ENCODE measurements around the gene VAPA.

- TF ChIP-seq RBM39 (optimal IDR thresholded peaks at IDR 0.05; ENCODE audit: low read depth, low read length) (no peak), SOX6 (IDR thresholded peaks at IDR 0.05) (no peak), ZNF589 (CRISPR knock-in tag; IDR thresholded peaks at IDR 0.05; ENCODE audit: low read depth) (no peak), RNF2 (IDR thresholded peaks at IDR 0.05) (no peak), DPF2 (IDR thresholded peaks at IDR 0.05) (0 out of 2 replicates have a peak, but pooled peaks have one; percentile 21), POLR2A (conservative IDR thresholded peaks at IDR 0.05) (no peak), MAFF (IDR thresholded peaks at IDR 0.05; ENCODE audit: low read length) (no peak), DDX20 (tag; IDR thresholded peaks at IDR 0.05; ENCODE audit: low read depth) (no peak), RFX5 (IDR thresholded peaks at IDR 0.05; ENCODE audit: low read depth, low read length) (no peak), E2F4 (CRISPR knock-in tag; IDR thresholded peaks at IDR 0.05; ENCODE audit: low read depth) (no peak), ZFP91 (CRISPR knock-in tag; IDR thresholded peaks at IDR 0.05) (no peak), CTCF (IDR thresholded peaks at IDR 0.05 in 2 of 3, conservative IDR thresholded peaks at IDR 0.05 in 1 of 3; ENCODE audit: insufficient read depth in 2 of 3, low read depth in 1 of 3, low read length in 3 of 3) (no peak)
These were observed 16.6 kb downstream of the VAPA start for GRCh38 chr18:9930299-9930884.
